Left lung (tissue), 10 donors: Measurements from ENCODE around the gene COL15A1. TPM values are rescaled to one million over a fixed set of nuclear protein-coding genes. Genes with fewer than 3 reads are reported as not detected.

Experiments used
- ATAC-seq: fragments of 200-7000 bp; cut with Tn5 transposase; one replicate; pipeline ENCODE4 v1.9.1; 2020; ENCODE audit warnings: moderate library complexity
- DNase-seq, 4 donors: peaks; one replicate each; pipeline ENCODE4 v3.0.0-alpha.2; 2013 to 2020
- H3K27ac ChIP-seq, 2 donors: fragments of 200-600 bp; sonication (generic) in 1 of 2; one replicate each; pipeline versions ENCODE4 v1.5.0 to v1.8.0; 2020 to 2021
- H3K27me3 ChIP-seq, 2 donors: fragments of 200-600 bp; sonication (generic) in 1 of 2; one replicate each; pipeline versions ENCODE4 v1.5.0 to v1.8.0; 2020 to 2021
- H3K36me3 ChIP-seq, 2 donors: fragments of 200-600 bp; sonication (generic) in 1 of 2; one replicate each; pipeline versions ENCODE4 v1.5.0 to v1.8.0; 2020 to 2021
- H3K4me1 ChIP-seq, 2 donors: fragments of 200-600 bp; one replicate each; pipeline ENCODE4 v1.8.0; 2021
- H3K4me3 ChIP-seq, 2 donors: fragments of 200-600 bp; sonication (generic) in 1 of 2; one replicate each; pipeline versions ENCODE4 v1.5.0 to v1.8.0; 2020 to 2021; ENCODE audit warnings: mild to moderate bottlenecking in 1 of 2
- H3K9me3 ChIP-seq, 2 donors: fragments of 200-600 bp; sonication (generic) in 1 of 2; one replicate each; pipeline versions ENCODE4 v1.5.0 to v1.8.0; 2020 to 2021
- intact Hi-C, 2 donors: fragments of 100-400 bp; cut with DNase I; formaldehyde crosslinking; loops; one replicate each; pipeline versions ENCODE4 v1.11.2 to v1.14.2; 2022
- polyA plus RNA-seq, 6 donors: library from polyadenylated mRNA; unstranded; fragments of 120-200 nt; gene quantifications; one replicate each; pipeline ENCODE4 v1.2.1, GENCODE V29; 2013; ENCODE audit not compliant: insufficient read length in 6 of 6
- total RNA-seq, 2 donors: library from RNA; stranded (reverse); fragmentation: NEBNext Ultra II Directional; extraction: Animal tissue kit (Norgen Biotek cat#: 25700); gene quantifications; one replicate each; pipeline ENCODE4 v1.2.1, GENCODE V29; 2021
- TF ChIP-seq, protein P1 (sequence below), 2 donors: fragments of 200-600 bp; sonication (generic) in 1 of 2; IDR thresholded peaks; one replicate each; pipeline versions ENCODE4 v1.5.0 to v1.8.0; 2021; ENCODE audit warnings: antibody characterized with exemption in 2 of 2
- donor health status: DM: no; HTN: yes; CAD: no.
- donor health status: DM: no; HTN: no; CAD: no.

COL15A1 gene
- total and polyA plus RNA-seq, 8 donors: 2.4 to 58.4 (median 7.4) TPM

DNA sequence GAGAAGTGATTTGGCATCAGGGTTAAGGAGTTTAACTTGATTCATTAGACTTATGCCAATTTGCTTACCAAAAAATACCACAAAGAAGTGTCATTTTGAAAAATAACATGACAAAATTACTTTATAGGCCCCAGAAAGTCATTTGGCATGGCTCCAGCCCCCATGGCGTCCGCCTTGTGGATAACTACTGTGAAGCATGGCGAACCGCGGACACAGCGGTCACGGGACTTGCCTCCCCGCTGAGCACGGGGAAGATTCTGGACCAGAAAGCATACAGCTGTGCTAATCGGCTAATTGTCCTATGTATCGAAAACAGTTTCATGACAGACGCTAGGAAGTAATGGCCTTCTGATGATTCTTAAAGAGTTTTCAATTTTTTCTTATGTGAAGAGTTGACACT, 125.8 kb downstream of the COL15A1 start:
- intact Hi-C loops: no loop called here
- peak overlapping the region in 1 of 2 donors; percentile 15 for H3K27ac ChIP-seq
- ATAC-seq: no peak

DNA sequence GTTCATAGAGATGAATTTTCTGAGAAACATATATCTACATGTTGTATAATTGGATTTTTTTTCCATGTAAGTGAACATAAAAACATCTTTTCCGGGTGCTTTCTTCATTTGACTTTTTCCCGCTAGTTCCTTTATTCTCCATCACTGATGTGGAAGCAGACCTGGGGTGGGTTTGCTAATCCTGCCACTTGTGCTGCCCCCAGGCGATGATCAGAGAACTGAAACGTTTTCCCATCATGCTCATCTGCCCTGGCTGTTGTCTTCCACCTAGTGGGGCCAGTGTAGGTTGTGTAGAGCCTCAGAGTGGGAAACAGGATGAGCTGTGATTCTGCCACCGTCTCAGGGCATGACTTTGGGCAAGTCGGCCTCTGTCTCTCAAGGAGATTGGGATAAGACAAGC, 127.0 kb downstream of the COL15A1 start:
- intact Hi-C loops: no loop called here
- no peaks in the 10 kb centered on the region for H3K9me3 ChIP-seq
- no peaks in the 10 kb centered on the region for H3K4me1 ChIP-seq

More for the DNA sequence above, 125.8 kb downstream of the COL15A1 start:
- H3K4me1 ChIP-seq: no peaks in the 10 kb centered on the region
- no peak overlapping the region for H3K4me3 ChIP-seq
- H3K27me3 ChIP-seq: no peaks in the 10 kb centered on the region
- no peaks in the 10 kb centered on the region for H3K36me3 ChIP-seq
- TF ChIP-seq, protein P1, sequence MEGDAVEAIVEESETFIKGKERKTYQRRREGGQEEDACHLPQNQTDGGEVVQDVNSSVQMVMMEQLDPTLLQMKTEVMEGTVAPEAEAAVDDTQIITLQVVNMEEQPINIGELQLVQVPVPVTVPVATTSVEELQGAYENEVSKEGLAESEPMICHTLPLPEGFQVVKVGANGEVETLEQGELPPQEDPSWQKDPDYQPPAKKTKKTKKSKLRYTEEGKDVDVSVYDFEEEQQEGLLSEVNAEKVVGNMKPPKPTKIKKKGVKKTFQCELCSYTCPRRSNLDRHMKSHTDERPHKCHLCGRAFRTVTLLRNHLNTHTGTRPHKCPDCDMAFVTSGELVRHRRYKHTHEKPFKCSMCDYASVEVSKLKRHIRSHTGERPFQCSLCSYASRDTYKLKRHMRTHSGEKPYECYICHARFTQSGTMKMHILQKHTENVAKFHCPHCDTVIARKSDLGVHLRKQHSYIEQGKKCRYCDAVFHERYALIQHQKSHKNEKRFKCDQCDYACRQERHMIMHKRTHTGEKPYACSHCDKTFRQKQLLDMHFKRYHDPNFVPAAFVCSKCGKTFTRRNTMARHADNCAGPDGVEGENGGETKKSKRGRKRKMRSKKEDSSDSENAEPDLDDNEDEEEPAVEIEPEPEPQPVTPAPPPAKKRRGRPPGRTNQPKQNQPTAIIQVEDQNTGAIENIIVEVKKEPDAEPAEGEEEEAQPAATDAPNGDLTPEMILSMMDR (IDR thresholded peaks at IDR 0.05): no peak
- DNase-seq: no peak
- no peaks in the 10 kb centered on the region for H3K9me3 ChIP-seq

DNA sequence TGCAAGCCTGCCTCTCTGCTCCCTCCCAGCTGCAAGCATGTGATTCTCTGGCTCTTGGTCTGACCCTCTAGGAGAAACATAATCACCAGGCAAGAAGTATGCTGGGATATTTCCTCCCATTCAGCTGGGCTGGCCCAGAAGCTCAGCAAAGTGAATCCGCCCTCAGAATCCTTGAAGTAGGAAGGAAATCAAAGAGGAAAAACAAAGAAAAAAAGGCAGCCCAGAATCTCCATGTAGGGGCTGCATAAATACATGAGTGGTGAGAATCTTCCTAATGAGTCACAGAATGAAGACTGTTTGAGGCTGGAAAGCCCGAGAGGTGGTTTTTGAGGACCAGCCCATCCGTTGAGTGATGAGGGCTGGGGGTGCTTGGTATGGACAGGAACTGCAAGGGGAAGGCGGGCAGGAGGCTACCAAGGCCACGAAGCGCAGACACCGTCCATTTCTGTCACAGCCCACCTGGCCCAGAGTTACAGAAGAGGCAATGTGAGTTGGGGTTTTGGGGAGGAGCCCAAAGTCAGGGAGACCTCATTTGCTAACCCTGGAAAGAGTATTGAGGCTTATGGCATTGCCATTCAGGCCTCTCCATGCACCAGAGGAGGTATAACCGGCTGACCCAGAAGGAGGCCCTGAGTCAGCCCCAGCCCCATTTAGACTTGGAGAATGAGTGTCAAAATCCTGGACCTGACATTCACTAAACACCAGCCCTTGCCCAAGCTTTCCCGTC, 127.8 kb downstream of the COL15A1 start:
- no peak for DNase-seq
- no peaks in the 10 kb centered on the region for H3K27me3 ChIP-seq

More for the DNA sequence above, 127.0 kb downstream of the COL15A1 start:
- TF ChIP-seq, protein P1 (IDR thresholded peaks at IDR 0.05): no peak
- ATAC-seq (no peak), DNase-seq (no peak)
- Histone ChIP-seq H3K27ac (peak overlapping the region in 1 of 2 donors; percentile 43), H3K36me3 (no peaks in the 10 kb centered on the region), H3K27me3 (no peaks in the 10 kb centered on the region), H3K4me3 (no peak overlapping the region)

DNA sequence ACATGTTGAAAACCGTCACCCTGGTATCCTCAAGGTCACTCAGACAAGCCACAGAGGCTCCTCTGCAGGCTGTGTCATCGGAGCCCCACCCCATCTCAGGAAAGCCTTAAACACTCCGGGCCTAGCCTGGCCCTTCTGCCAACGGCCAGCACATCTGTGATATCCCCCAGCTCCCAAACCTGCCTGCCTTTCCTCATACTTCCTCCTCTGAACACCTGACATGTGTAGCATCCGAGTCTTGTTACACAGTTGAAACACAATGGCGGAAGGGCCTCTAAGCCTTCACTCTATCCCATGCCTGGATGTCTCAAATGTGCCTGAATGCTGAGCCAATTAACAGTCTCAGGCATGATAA, 128.3 kb downstream of the COL15A1 start:
- peak overlapping the region in 1 of 2 donors; percentile 43 for H3K27ac ChIP-seq
- ATAC-seq (no peak), DNase-seq (no peak)
- H3K36me3 ChIP-seq: no peaks in the 10 kb centered on the region
- TF ChIP-seq, protein P1 (IDR thresholded peaks at IDR 0.05): no peak
- peaks cover 0 to 8% of the 10 kb centered on the region in 2 donors for H3K4me1 ChIP-seq
- no peaks in the 10 kb centered on the region for H3K27me3 ChIP-seq
- intact Hi-C loops: no loop called here
- H3K4me3 ChIP-seq: no peak overlapping the region
- no peaks in the 10 kb centered on the region for H3K9me3 ChIP-seq

More for the DNA sequence above, 127.8 kb downstream of the COL15A1 start:
- ATAC-seq: peak; percentile 52
- no peaks in the 10 kb centered on the region for H3K9me3 ChIP-seq
- peaks cover 0 to 4% of the 10 kb centered on the region in 2 donors for H3K4me1 ChIP-seq
- H3K36me3 ChIP-seq: no peaks in the 10 kb centered on the region
- TF ChIP-seq, protein P1 (IDR thresholded peaks at IDR 0.05): no peak
- H3K27ac ChIP-seq: peak overlapping the region in 1 of 2 donors; percentile 43
- H3K4me3 ChIP-seq: no peak overlapping the region
- intact Hi-C loops: no loop called here

DNA sequence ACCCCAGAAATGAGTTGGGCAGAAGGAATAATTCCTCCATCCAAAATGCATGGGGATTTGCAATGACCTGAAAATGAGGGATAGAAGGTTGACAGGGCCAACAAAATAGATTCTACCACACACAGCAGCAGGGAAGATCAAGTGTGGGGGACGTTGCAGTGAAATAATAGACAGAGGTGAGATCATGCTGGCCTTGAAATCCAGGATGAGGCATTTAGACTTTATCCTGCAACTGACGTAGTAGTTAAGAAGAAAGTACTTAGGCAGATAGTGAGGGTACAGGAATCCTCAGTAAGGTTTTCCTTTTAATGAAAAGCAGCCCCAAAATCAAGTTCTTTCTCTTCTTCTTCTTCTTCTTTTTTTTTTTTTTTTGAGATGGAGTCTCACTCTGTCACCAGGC, 129.6 kb downstream of the COL15A1 start:
- intact Hi-C loops: no loop called here
- no peak for DNase-seq
- no peak overlapping the region for H3K27ac ChIP-seq
- H3K4me3 ChIP-seq: no peak overlapping the region
- H3K36me3 ChIP-seq: no peaks in the 10 kb centered on the region
- no peaks in the 10 kb centered on the region for H3K27me3 ChIP-seq
- peaks cover 0 to 13% of the 10 kb centered on the region in 2 donors for H3K4me1 ChIP-seq
- H3K9me3 ChIP-seq: no peaks in the 10 kb centered on the region
- TF ChIP-seq, protein P1 (IDR thresholded peaks at IDR 0.05): no peak
- ATAC-seq: no peak
